Natural killer cell (primary cell): ENCODE results near the gene FGGY. TPM values are rescaled to one million over a fixed set of nuclear protein-coding genes. Genes with fewer than 3 reads are reported as not detected.

ENCODE experiments used
- ATAC-seq, 3 donors: fragments of 150-1000 bp in 2 of 3; fragments of 200-7000 bp in 1 of 3; cut with Tn5 transposase; 1 replicate in 1 of 3; 2 replicates in 2 of 3; pipeline ENCODE4 v1.10.0; 2021; ENCODE audit warnings: mild to moderate bottlenecking in 2 of 3, moderate library complexity in 2 of 3
- DNase-seq, 2 donors: peaks; one replicate each; pipeline versions ENCODE4 v3.0.0 to v3.0.0-alpha.2; 2013 to 2021; ENCODE audit warnings: mixed read lengths in 1 of 2
- H3K27ac ChIP-seq: one replicate; pipeline ENCODE4 v1.5.1; 2013; ENCODE audit warnings: mild to moderate bottlenecking, low read length
- H3K27me3 ChIP-seq: one replicate; pipeline ENCODE4 v1.6.1; 2013; ENCODE audit warnings: low read length; ENCODE audit not compliant: control insufficient read depth, insufficient read depth
- H3K36me3 ChIP-seq: one replicate; pipeline ENCODE4 v1.6.1; 2013; ENCODE audit warnings: low read length; ENCODE audit not compliant: control insufficient read depth, insufficient read depth
- H3K4me1 ChIP-seq: one replicate; pipeline ENCODE4 v1.6.1; 2013; ENCODE audit warnings: low read length; ENCODE audit not compliant: control insufficient read depth, insufficient read depth
- H3K4me3 ChIP-seq: one replicate; pipeline ENCODE4 v1.5.1; 2013; ENCODE audit warnings: low read length
- H3K9me3 ChIP-seq: one replicate; pipeline ENCODE4 v1.6.1; 2013; ENCODE audit warnings: low read length; ENCODE audit not compliant: control insufficient read depth, insufficient read depth
- H3K27ac Mint-ChIP-seq, 2 donors: one replicate each; pipeline ENCODE4 v1.8.0; 2022; ENCODE audit warnings: mild to moderate bottlenecking in 2 of 2, mixed read lengths in 2 of 2, moderate library complexity in 1 of 2
- H3K27me3 Mint-ChIP-seq, 2 donors: one replicate each; pipeline ENCODE4 v1.8.0; 2022; ENCODE audit warnings: low read depth in 2 of 2, mixed read lengths in 2 of 2
- H3K36me3 Mint-ChIP-seq: one replicate; pipeline ENCODE4 v1.8.0; 2022; ENCODE audit warnings: mixed read lengths
- H3K4me1 Mint-ChIP-seq, 2 donors: one replicate each; pipeline ENCODE4 v1.8.0; 2022; ENCODE audit warnings: mixed read lengths in 2 of 2
- H3K4me3 Mint-ChIP-seq: one replicate; pipeline ENCODE4 v1.8.0; 2022; ENCODE audit warnings: mild to moderate bottlenecking, moderate library complexity, mixed read lengths
- H3K9me3 Mint-ChIP-seq, 2 donors: one replicate each; pipeline ENCODE4 v1.8.0; 2022; ENCODE audit warnings: mixed read lengths in 2 of 2
- WGBS: methylation state at CpG from one replicate; pipeline ENCODE4 v1.1.7; 2013; ENCODE audit warnings: missing lambda C conversion rate; ENCODE audit not compliant: insufficient coverage; 5-methylcytosine and 5-hydroxymethylcytosine counted together
- intact Hi-C: fragments of 100-400 bp; cut with micrococcal nuclease; formaldehyde crosslinking; loops from one replicate; pipeline ENCODE4 v1.14.2; 2022
- total RNA-seq, 4 donors: library from RNA; stranded (reverse); fragments of 120-200 nt in 1 of 4; gene quantifications; one replicate each; pipeline versions ENCODE4 v1.2.3 to v1.2.4, GENCODE V29; 2013 to 2022
- TF ChIP-seq, protein P1 (sequence below): fragments of 200-600 bp; IDR thresholded peaks from one replicate; pipeline ENCODE4 v1.8.0; 2022; ENCODE audit warnings: antibody characterized with exemption

FGGY gene
- total RNA-seq, 3 donors from 2014 or later (not counting 1 experiment from before 2014, with no cell fraction given), result 21.8 to 31.5 (median 21.8) TPM

DNA sequence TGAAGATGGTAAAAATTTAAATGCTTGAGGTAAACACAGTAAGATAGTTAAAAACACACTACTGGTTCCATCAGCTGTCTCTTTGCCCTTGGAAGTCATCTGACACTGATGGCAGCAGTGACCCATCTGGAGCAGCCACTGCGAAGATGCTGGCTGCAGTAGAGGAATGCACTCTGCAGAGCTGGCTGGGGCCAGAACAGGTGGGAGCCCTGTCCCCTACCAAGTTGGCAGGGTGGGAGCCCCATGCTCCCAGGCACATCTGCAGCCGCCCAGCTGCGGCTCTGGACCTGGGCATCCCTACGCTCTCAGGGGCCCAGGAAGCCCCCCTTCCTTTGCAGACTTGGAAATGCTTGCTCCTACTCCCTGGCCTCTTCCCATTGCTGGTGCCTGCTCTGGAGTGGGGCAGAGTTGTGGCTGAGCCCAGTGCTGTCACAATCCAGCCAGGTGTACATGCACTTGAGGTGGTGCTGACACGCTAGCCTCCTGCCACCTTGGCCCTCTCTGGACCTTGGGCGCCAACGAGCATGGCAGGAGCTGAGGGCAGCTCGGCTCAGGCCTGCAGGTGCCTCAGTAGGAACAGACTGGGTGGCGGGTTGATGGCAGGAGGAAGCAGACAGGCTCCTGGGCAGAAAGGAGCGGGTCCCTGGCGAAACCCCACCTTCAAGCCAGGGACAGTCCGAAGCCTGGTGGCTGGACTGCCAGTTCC is 227.0 kb downstream of the FGGY start:
- TF ChIP-seq, protein P1, sequence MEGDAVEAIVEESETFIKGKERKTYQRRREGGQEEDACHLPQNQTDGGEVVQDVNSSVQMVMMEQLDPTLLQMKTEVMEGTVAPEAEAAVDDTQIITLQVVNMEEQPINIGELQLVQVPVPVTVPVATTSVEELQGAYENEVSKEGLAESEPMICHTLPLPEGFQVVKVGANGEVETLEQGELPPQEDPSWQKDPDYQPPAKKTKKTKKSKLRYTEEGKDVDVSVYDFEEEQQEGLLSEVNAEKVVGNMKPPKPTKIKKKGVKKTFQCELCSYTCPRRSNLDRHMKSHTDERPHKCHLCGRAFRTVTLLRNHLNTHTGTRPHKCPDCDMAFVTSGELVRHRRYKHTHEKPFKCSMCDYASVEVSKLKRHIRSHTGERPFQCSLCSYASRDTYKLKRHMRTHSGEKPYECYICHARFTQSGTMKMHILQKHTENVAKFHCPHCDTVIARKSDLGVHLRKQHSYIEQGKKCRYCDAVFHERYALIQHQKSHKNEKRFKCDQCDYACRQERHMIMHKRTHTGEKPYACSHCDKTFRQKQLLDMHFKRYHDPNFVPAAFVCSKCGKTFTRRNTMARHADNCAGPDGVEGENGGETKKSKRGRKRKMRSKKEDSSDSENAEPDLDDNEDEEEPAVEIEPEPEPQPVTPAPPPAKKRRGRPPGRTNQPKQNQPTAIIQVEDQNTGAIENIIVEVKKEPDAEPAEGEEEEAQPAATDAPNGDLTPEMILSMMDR, result no peak
- Mint-ChIP-seq H3K27me3 (no peaks in the 10 kb centered on the region), H3K4me1 (no peaks in the 10 kb centered on the region), H3K36me3 (no peaks in the 10 kb centered on the region), H3K27ac (no peak overlapping the region), H3K4me3 (no peak overlapping the region), H3K9me3 (no peaks in the 10 kb centered on the region)
- H3K36me3 ChIP-seq, result no peaks in the 10 kb centered on the region
- intact Hi-C loops, result no loop called here
- ATAC-seq (no peak), DNase-seq (no peak)
- no peaks in the 10 kb centered on the region for H3K4me1 ChIP-seq
- no peak overlapping the region for H3K27ac ChIP-seq
- H3K27me3 ChIP-seq, result no peaks in the 10 kb centered on the region
- H3K9me3 ChIP-seq, result no peaks in the 10 kb centered on the region
- 96% methylated on average over 12 of the region's 12 CpGs for WGBS
- H3K4me3 ChIP-seq, result no peak overlapping the region

- H3K9me3 Mint-ChIP-seq, result no peaks in the 10 kb centered on the region
- no peak overlapping the region for H3K4me3 ChIP-seq
- ATAC-seq (no peak), DNase-seq (no peak)
- H3K4me3 Mint-ChIP-seq, result no peak overlapping the region
- no peaks in the 10 kb centered on the region for H3K36me3 ChIP-seq
- no peaks in the 10 kb centered on the region for H3K4me1 Mint-ChIP-seq
- WGBS, result 100% methylated on average over 1 of the region's 1 CpG
- no peaks in the 10 kb centered on the region for H3K36me3 Mint-ChIP-seq
- no peaks in the 10 kb centered on the region for H3K27me3 Mint-ChIP-seq
- TF ChIP-seq, protein P1, result no peak
- H3K9me3 ChIP-seq, result no peaks in the 10 kb centered on the region
- intact Hi-C loops, result no loop called here
- H3K4me1 ChIP-seq, result no peaks in the 10 kb centered on the region
- no peaks in the 10 kb centered on the region for H3K27me3 ChIP-seq
- no peak overlapping the region for H3K27ac Mint-ChIP-seq
- no peak overlapping the region for H3K27ac ChIP-seq
Observed at GRCh38 chr1:59526240-59526639, 229.3 kb downstream of the FGGY start.

DNA sequence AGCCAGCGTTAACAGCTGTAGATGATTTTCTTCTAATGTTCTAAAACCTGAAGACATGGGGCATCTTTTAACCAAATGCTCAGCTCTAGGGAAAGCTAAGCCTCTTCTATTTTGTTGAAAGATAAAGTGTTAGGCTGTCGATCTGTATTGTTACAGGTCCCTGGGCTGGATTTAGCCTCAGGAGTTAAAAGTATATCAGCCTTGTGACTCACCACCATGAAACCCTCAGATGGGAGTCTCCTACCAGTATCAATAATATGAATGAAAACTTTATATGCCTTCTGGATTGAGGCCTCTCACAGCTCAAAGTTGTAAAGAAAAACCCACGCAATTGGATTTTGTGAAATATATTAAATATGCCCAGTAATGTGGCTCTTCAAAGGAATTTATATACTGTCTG is 231.6 kb downstream of the FGGY start:
- WGBS, result 97% methylated on average over 3 of the region's 3 CpGs
- intact Hi-C loops, result no loop called here
- Mint-ChIP-seq H3K27ac (no peak overlapping the region), H3K36me3 (no peaks in the 10 kb centered on the region), H3K9me3 (no peaks in the 10 kb centered on the region), H3K4me3 (no peak overlapping the region), H3K4me1 (no peaks in the 10 kb centered on the region), H3K27me3 (no peaks in the 10 kb centered on the region)
- ATAC-seq (no peak), DNase-seq (no peak)
- TF ChIP-seq, protein P1, result no peak
- H3K4me1 ChIP-seq, result no peaks in the 10 kb centered on the region
- H3K9me3 ChIP-seq, result no peaks in the 10 kb centered on the region
- H3K4me3 ChIP-seq, result no peak overlapping the region
- no peak overlapping the region for H3K27ac ChIP-seq
- no peaks in the 10 kb centered on the region for H3K27me3 ChIP-seq
- H3K36me3 ChIP-seq, result no peaks in the 10 kb centered on the region

DNA sequence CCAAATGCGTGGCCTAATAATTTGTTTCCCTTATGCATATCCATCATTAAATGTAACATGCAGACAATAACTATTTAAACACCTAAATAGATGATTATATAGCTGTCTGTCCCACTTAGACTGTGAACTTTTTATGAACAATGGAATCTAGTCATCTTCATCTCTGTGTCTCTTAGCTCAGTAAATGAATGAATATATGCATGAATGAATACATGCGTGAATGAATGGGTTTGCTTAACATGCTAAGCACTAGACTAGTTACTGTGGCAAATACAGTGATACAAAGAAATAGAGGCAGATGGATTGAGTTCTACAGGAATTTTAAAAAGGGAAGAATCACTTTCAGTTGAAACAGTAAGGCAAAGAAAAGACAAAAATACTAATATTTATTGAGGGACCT is 232.0 kb downstream of the FGGY start:
- TF ChIP-seq, protein P1, result no peak
- WGBS, result 100% methylated on average over 1 of the region's 2 CpGs
- no peaks in the 10 kb centered on the region for H3K4me1 Mint-ChIP-seq

More for the DNA sequence above, 232.0 kb downstream of the FGGY start:
- intact Hi-C loops, result no loop called here
- Histone ChIP-seq H3K27ac (no peak overlapping the region), H3K4me3 (no peak overlapping the region), H3K36me3 (no peaks in the 10 kb centered on the region), H3K27me3 (no peaks in the 10 kb centered on the region), H3K9me3 (no peaks in the 10 kb centered on the region), H3K4me1 (no peaks in the 10 kb centered on the region)
- DNase-seq (no peak), ATAC-seq (no peak)
- H3K27ac Mint-ChIP-seq, result no peak overlapping the region
- no peaks in the 10 kb centered on the region for H3K27me3 Mint-ChIP-seq
- no peak overlapping the region for H3K4me3 Mint-ChIP-seq
- no peaks in the 10 kb centered on the region for H3K36me3 Mint-ChIP-seq
- peaks cover 0 to under 1% of the 10 kb centered on the region in 2 donors for H3K9me3 Mint-ChIP-seq
